Adrenal gland (tissue), 5 donors: ENCODE measurements around the gene NFIB.

Source experiments
- POLR2A ChIP-seq, 2 donors: fragments of 450-650 bp; IDR thresholded peaks; one replicate each; pipeline ENCODE4 v1.6.1; 2017; ENCODE audit warnings: antibody characterized with exemption in 2 of 2, mild to moderate bottlenecking in 2 of 2, moderate library complexity in 1 of 2
- TF ChIP-seq, protein P1 (sequence below), 6 experiments: fragments of 450-650 bp in 4 of 6; fragments of 200-600 bp in 2 of 6; sonication (generic) in 1 of 6; IDR thresholded peaks; 1 replicate in 5 of 6; 2 replicates in 1 of 6; pipeline versions ENCODE4 v1.5.1 to v1.8.0; 2016 to 2021; ENCODE audit warnings: antibody characterized with exemption in 6 of 6, mild to moderate bottlenecking in 2 of 6, moderate library complexity in 1 of 6
- donor health status: DM: no; HTN: no; CAD: no.

DNA sequence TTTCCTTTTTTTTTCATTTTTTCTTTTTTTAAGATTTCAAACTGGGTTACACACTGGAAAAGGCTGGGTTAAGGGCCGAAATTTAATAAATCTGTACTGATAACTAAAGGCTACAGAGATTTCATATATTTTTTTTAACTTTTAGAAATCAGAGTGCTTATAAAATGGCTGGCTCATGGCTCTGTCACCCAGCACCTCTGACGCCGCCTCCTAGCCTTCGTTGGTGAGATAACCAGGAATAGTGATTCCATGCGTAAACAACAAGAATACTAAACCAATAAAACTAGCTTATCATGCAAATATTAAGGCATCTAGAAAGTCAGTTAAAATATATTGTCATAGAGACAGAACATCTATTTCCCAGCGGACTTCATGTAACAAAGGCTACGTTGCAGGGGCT lies 226.4 kb downstream of the NFIB start:
- TF ChIP-seq, protein P1, sequence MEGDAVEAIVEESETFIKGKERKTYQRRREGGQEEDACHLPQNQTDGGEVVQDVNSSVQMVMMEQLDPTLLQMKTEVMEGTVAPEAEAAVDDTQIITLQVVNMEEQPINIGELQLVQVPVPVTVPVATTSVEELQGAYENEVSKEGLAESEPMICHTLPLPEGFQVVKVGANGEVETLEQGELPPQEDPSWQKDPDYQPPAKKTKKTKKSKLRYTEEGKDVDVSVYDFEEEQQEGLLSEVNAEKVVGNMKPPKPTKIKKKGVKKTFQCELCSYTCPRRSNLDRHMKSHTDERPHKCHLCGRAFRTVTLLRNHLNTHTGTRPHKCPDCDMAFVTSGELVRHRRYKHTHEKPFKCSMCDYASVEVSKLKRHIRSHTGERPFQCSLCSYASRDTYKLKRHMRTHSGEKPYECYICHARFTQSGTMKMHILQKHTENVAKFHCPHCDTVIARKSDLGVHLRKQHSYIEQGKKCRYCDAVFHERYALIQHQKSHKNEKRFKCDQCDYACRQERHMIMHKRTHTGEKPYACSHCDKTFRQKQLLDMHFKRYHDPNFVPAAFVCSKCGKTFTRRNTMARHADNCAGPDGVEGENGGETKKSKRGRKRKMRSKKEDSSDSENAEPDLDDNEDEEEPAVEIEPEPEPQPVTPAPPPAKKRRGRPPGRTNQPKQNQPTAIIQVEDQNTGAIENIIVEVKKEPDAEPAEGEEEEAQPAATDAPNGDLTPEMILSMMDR (IDR thresholded peaks at IDR 0.05), result no peak
- no peak for TF ChIP-seq POLR2A (IDR thresholded peaks at IDR 0.05)
